H1 (cell line): Measurements from ENCODE around the gene NETO2.

Source experiments
- BRCA1 ChIP-seq: IDR thresholded peaks from 2 replicates; pipeline ENCODE4 v1.6.1; 2012; ENCODE audit warnings: low read depth, low read length, improper control_type of control experiment
- CEBPB ChIP-seq: IDR thresholded peaks from 2 replicates; pipeline ENCODE4 v1.6.1; 2012; ENCODE audit warnings: low read depth, low read length
- EP300 ChIP-seq, 2 experiments: IDR thresholded peaks; 1 replicate in 1 of 2; 2 replicates in 1 of 2; pipeline ENCODE4 v1.6.1; 2011 to 2012; ENCODE audit warnings: low read depth in 2 of 2, low read length in 2 of 2, mild to moderate bottlenecking in 2 of 2, borderline replicate concordance in 1 of 2, inconsistent platforms in 1 of 2, moderate library complexity in 1 of 2
- EZH2 ChIP-seq: fragments of 200-600 bp; sonication (generic); IDR thresholded peaks from 2 replicates; pipeline ENCODE4 v1.7.1; 2012; ENCODE audit warnings: low read depth, mild to moderate bottlenecking, moderate library complexity, low read length, inconsistent platforms; ENCODE audit not compliant: severe bottlenecking
- HDAC2 ChIP-seq, 2 experiments: fragments of 300-600 bp in 1 of 2; sonication (generic) in 1 of 2; IDR thresholded peaks; 2 replicates each; pipeline ENCODE4 v1.6.1; 2011 to 2012; ENCODE audit warnings: low read depth in 2 of 2, low read length in 2 of 2, mild to moderate bottlenecking in 2 of 2, moderate library complexity in 2 of 2, borderline replicate concordance in 1 of 2, inconsistent platforms in 1 of 2
- POLR2A ChIP-seq, 2 experiments: IDR thresholded peaks; 1 replicate in 1 of 2; 2 replicates in 1 of 2; pipeline ENCODE4 v1.6.1; 2011; ENCODE audit warnings: low read depth in 2 of 2, low read length in 2 of 2, mild to moderate bottlenecking in 2 of 2; ENCODE audit errors: control extremely low read depth in 1 of 2
- RFX5 ChIP-seq: IDR thresholded peaks from 2 replicates; pipeline ENCODE4 v1.6.1; 2011; ENCODE audit warnings: low read depth, low read length, improper control_type of control experiment, borderline replicate concordance
- SP1 ChIP-seq: IDR thresholded peaks from 2 replicates; pipeline ENCODE4 v1.6.1; 2011; ENCODE audit warnings: low read depth, low read length
- SP4 ChIP-seq: IDR thresholded peaks from 2 replicates; pipeline ENCODE4 v1.6.1; 2012; ENCODE audit warnings: low read length, inconsistent platforms
- TEAD4 ChIP-seq: IDR thresholded peaks from 2 replicates; pipeline ENCODE4 v1.6.1; 2012; ENCODE audit warnings: low read depth, low read length, inconsistent platforms, mixed read lengths
- TF ChIP-seq, protein P1 (sequence below), 3 experiments: IDR thresholded peaks; 1 replicate in 2 of 3; 2 replicates in 1 of 3; pipeline versions ENCODE4 v1.5.1 to v1.6.1; 2011; ENCODE audit warnings: low read length in 3 of 3, mild to moderate bottlenecking in 3 of 3, inconsistent platforms in 2 of 3, low read depth in 1 of 3, moderate library complexity in 1 of 3; ENCODE audit not compliant: insufficient read depth in 1 of 3; ENCODE audit errors: control extremely low read depth in 1 of 3

DNA sequence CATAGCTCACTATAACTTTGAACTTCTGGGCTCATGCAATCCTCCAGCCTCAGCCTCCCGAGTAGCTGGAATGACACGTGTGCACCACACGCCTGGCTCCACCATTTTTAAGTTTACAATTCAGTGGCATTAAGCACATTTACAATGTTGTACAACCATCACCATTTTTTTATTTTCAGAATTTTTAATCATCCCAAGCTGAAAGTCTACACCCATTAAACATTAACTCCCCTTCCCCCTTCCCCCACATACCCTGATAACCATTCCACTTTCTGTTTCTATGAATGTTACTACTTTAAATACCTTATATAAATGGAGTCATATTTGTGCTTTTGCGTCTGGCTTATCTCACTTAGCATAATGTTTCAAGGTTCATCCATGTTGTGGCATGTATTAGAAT lies 18.0 kb downstream of the NETO2 start:
- no peak for TF ChIP-seq BRCA1
- TF ChIP-seq, protein P1, sequence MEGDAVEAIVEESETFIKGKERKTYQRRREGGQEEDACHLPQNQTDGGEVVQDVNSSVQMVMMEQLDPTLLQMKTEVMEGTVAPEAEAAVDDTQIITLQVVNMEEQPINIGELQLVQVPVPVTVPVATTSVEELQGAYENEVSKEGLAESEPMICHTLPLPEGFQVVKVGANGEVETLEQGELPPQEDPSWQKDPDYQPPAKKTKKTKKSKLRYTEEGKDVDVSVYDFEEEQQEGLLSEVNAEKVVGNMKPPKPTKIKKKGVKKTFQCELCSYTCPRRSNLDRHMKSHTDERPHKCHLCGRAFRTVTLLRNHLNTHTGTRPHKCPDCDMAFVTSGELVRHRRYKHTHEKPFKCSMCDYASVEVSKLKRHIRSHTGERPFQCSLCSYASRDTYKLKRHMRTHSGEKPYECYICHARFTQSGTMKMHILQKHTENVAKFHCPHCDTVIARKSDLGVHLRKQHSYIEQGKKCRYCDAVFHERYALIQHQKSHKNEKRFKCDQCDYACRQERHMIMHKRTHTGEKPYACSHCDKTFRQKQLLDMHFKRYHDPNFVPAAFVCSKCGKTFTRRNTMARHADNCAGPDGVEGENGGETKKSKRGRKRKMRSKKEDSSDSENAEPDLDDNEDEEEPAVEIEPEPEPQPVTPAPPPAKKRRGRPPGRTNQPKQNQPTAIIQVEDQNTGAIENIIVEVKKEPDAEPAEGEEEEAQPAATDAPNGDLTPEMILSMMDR (IDR thresholded peaks at IDR 0.05; ENCODE audit: control extremely low read depth in 1 of 3, insufficient read depth in 1 of 3, low read depth in 1 of 3, low read length in 3 of 3), result no peak
- TF ChIP-seq SP4, result no peak
- TF ChIP-seq TEAD4, result no peak
- TF ChIP-seq CEBPB, result no peak
- no peak for TF ChIP-seq EP300 (IDR thresholded peaks at IDR 0.05; ENCODE audit: borderline replicate concordance in 1 of 2, low read depth in 2 of 2, low read length in 2 of 2)
- no peak for TF ChIP-seq HDAC2 (IDR thresholded peaks at IDR 0.05; ENCODE audit: borderline replicate concordance in 1 of 2, low read depth in 2 of 2, low read length in 2 of 2)
- TF ChIP-seq EZH2, result no peak
- TF ChIP-seq SP1, result no peak
- TF ChIP-seq RFX5, result no peak
- no peak for TF ChIP-seq POLR2A (IDR thresholded peaks at IDR 0.05; ENCODE audit: control extremely low read depth in 1 of 2, low read depth in 2 of 2, low read length in 2 of 2)
